Measurements from ENCODE around the gene BHLHA15. TPM values are rescaled to one million over a fixed set of nuclear protein-coding genes. Genes with fewer than 3 reads are reported as not detected.

BHLHA15 gene
- total and polyA plus RNA-seq, 2 of the 8 experiments (the other 6 are each of a cell fraction or from before 2014, with no cell fraction given), result 1.1 to 2.7 TPM

DNA sequence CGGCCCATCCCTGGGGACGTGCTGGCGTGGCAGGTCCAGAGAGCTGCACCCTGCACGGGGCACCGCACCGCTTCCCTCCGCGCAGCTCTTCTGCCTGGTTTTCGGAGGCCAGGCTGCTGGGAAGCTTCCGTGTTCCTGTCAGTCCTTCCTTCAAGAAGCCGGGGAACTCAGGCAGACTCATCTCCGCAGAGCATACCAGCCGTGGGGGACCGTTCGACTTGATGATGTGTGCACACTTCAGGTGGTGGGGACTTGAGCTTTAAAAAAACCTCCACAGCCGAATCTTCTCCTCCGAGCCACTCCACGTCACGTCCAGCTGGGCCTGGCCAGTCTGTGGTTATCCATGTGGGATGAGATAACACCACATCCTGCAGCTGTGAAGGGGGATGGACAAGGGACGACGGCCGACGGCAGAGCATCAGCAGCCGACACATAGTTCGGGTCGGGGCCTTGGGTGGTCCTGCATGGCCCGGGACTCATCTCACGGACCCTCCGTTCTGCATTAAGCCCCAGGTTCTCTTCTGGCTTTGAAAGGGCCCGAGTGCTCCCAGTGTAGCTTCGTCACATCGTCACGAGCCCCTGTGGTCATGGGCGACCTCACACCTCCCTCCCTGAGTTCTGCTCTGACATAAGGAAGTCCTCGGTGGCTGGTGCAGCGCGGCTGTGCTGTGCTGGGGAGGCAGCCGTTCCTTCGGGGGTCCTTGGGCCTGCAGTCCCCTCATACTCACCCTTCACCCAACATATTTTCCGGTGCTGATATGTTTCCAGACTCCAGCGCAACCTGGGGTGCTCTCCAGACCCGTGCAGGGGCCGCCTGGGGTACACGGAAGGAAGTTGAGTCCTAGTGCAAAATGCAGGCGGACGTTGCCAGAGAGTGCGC is 4.5 kb upstream of the BHLHA15 start:
- no peak overlapping the region for H2BK20ac ChIP-seq (ENCODE audit: low read length)
- FAIRE-seq, result no peak
- no peak overlapping the region for H3K4ac ChIP-seq (replicated peaks; ENCODE audit: insufficient read length, low read depth, low read length)
- H2BK120ac ChIP-seq (replicated peaks; ENCODE audit: low read depth, low read length), result no peak overlapping the region
- no peak overlapping the region for H3K56ac ChIP-seq (replicated peaks; ENCODE audit: insufficient read length, low read depth, low read length)
- no peaks in the 10 kb centered on the region for H3K79me1 ChIP-seq (ENCODE audit: low read depth, low read length)
- peaks cover 3% of the 10 kb centered on the region; the same call in 1 of the 2 replicates for H3K23me2 ChIP-seq (ENCODE audit: low read depth, low read length)
- H3K79me2 ChIP-seq (ENCODE audit: control insufficient read depth in 1 of 2, insufficient read depth in 2 of 2, low read length in 2 of 2), result no peaks in the 10 kb centered on the region; a peak in 1 of 4 replicates
- no peak overlapping the region for H3K4me3 ChIP-seq (ENCODE audit: extremely low read depth in 1 of 4, insufficient read depth in 2 of 4, low read depth in 3 of 4, low read length in 4 of 4)
- H3K18ac ChIP-seq (ENCODE audit: extremely low read depth, low read length), result no peak overlapping the region
- H3K27me3 ChIP-seq (replicated peaks in 1 of 4; ENCODE audit: control insufficient read depth in 3 of 4, extremely low read depth in 1 of 4, insufficient read depth in 3 of 4, low read length in 3 of 4), result no peaks in the 10 kb centered on the region
- H3K23ac ChIP-seq (ENCODE audit: insufficient read length), result no peak overlapping the region
- H2AFZ ChIP-seq (ENCODE audit: low read length), result no peak overlapping the region
- H3K4me2 ChIP-seq (ENCODE audit: insufficient read depth in 1 of 2, low read depth in 2 of 2, low read length in 2 of 2), result no peak overlapping the region
- no peak overlapping the region for H3K27ac ChIP-seq (ENCODE audit: low read depth, low read length)
- peaks cover 0 to 15% (median 0%) of the 10 kb centered on the region in 4 experiments; a peak in 4 of 8 replicates for H3K36me3 ChIP-seq (ENCODE audit: control insufficient read depth in 2 of 4, insufficient read depth in 4 of 4, low read length in 3 of 4)
- no peak overlapping the region; the same call in 1 of the 2 replicates for H4K8ac ChIP-seq (ENCODE audit: extremely low read depth, insufficient read depth, low read length)
- peaks cover 0 to 6% of the 10 kb centered on the region in 2 experiments for H4K20me1 ChIP-seq (replicated peaks in 1 of 2; ENCODE audit: control insufficient read depth in 1 of 2, insufficient read depth in 2 of 2, low read length in 2 of 2)
- WGBS, 2 experiments (ENCODE audit: extremely low coverage in 1 of 2, insufficient coverage in 1 of 2, insufficient read length in 1 of 2, insufficient replicate concordance in 2 of 2, low coverage in 1 of 2, low lambda C conversion rate in 2 of 2, missing lambda C conversion rate in 1 of 2), result 94% methylated on average over 47 of the region's 47 CpGs; no CpG with 5 or more reads in 1 of the 2 experiments
- peaks cover 0 to 2% (median under 1%) of the 10 kb centered on the region in 4 experiments; a peak in 3 of 7 replicates for H3K4me1 ChIP-seq (replicated peaks in 1 of 4; ENCODE audit: control insufficient read depth in 3 of 4, insufficient read depth in 4 of 4, low read length in 3 of 4)
- no peak overlapping the region for H3K14ac ChIP-seq (ENCODE audit: insufficient read length)
- no peak overlapping the region for H2AK5ac ChIP-seq (ENCODE audit: low read depth, low read length)
- no peaks in the 10 kb centered on the region for H3K9me3 ChIP-seq (ENCODE audit: insufficient read depth in 2 of 2, low read depth in 1 of 2, low read length in 1 of 2)
- H2BK12ac ChIP-seq (ENCODE audit: low read depth, low read length), result no peak overlapping the region
- H2BK5ac ChIP-seq (ENCODE audit: low read depth, low read length), result no peak overlapping the region
- ChIA-PET CTCF (ENCODE audit: partially characterized antibody) (interaction anchor here (1.3 to 2.0 kb wide), 3 partner anchors 35 to 184 kb away, joined by 3 to 6 read pairs (median 5); no protein-coding TSS in a partner anchor), POLR2A (ENCODE audit: partially characterized antibody) (no interaction called here)
- H4K91ac ChIP-seq (replicated peaks; ENCODE audit: insufficient read length, low read length), result no peak overlapping the region
- no peak overlapping the region for H2BK15ac ChIP-seq (ENCODE audit: low read length)
- no peak overlapping the region; a peak in 1 of 7 replicates for H3K9ac ChIP-seq (replicated peaks in 1 of 4; ENCODE audit: extremely low read depth in 1 of 4, low read depth in 3 of 4, low read length in 3 of 4)
- H4K5ac ChIP-seq (ENCODE audit: insufficient read length, low read depth, low read length), result no peak overlapping the region
- no peak for DNase-seq (ENCODE audit: low read depth in 1 of 2, low spot score in 2 of 2)
- TF ChIP-seq MAFK (IDR thresholded peaks at IDR 0.05; ENCODE audit: low read depth, low read length), result no peak
- TF ChIP-seq GTF2F1 (IDR thresholded peaks at IDR 0.05; ENCODE audit: borderline replicate concordance, low read depth, low read length), result no peak
- TF ChIP-seq CTBP2 (IDR thresholded peaks at IDR 0.05; ENCODE audit: borderline replicate concordance, insufficient read depth, insufficient read length, low read length), result no peak
- TF ChIP-seq JUND (IDR thresholded peaks at IDR 0.05; ENCODE audit: low read length), result no peak
- no peak for TF ChIP-seq PHF8 (conservative IDR thresholded peaks at IDR 0.05; ENCODE audit: low read depth, low read length)
- TF ChIP-seq RXRA (IDR thresholded peaks at IDR 0.05; ENCODE audit: insufficient read depth, low read depth, low read length), result no peak
- TF ChIP-seq, protein P1, sequence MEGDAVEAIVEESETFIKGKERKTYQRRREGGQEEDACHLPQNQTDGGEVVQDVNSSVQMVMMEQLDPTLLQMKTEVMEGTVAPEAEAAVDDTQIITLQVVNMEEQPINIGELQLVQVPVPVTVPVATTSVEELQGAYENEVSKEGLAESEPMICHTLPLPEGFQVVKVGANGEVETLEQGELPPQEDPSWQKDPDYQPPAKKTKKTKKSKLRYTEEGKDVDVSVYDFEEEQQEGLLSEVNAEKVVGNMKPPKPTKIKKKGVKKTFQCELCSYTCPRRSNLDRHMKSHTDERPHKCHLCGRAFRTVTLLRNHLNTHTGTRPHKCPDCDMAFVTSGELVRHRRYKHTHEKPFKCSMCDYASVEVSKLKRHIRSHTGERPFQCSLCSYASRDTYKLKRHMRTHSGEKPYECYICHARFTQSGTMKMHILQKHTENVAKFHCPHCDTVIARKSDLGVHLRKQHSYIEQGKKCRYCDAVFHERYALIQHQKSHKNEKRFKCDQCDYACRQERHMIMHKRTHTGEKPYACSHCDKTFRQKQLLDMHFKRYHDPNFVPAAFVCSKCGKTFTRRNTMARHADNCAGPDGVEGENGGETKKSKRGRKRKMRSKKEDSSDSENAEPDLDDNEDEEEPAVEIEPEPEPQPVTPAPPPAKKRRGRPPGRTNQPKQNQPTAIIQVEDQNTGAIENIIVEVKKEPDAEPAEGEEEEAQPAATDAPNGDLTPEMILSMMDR (IDR thresholded peaks at IDR 0.05; ENCODE audit: control extremely low read depth in 1 of 3, insufficient read depth in 1 of 3, low read depth in 1 of 3, low read length in 3 of 3), result no peak
- no peak for TF ChIP-seq ASH2L (IDR thresholded peaks at IDR 0.05; ENCODE audit: low read length)
- no peak for TF ChIP-seq POLR2AphosphoS5 (IDR thresholded peaks at IDR 0.05; ENCODE audit: low read depth, low read length)

Measured in H1 (cell line).